Hepatocyte (in vitro differentiated cells): ENCODE data around the gene CBL. TPM values are rescaled to one million over a fixed set of nuclear protein-coding genes. Genes with fewer than 3 reads are reported as not detected.

Experiments used
- DNase-seq: peaks from one replicate; pipeline ENCODE4 v3.0.0-alpha.2; 2016; ENCODE audit warnings: low spot score
- H2AFZ ChIP-seq: fragments of 200-600 bp; sonication (generic); 2 replicates; pipeline ENCODE4 v1.6.0; 2016; ENCODE audit warnings: antibody characterized with exemption, mild to moderate bottlenecking
- H3K27ac ChIP-seq: fragments of 200-600 bp; sonication (generic); 2 replicates; pipeline ENCODE4 v1.5.1; 2016; ENCODE audit warnings: mild to moderate bottlenecking
- H3K27me3 ChIP-seq: fragments of 200-600 bp; sonication (generic); 2 replicates; pipeline ENCODE4 v1.6.1; 2016
- H3K36me3 ChIP-seq: fragments of 200-600 bp; sonication (generic); replicated peaks from 2 replicates; pipeline ENCODE4 v1.5.1; 2016; ENCODE audit warnings: low read depth; ENCODE audit not compliant: insufficient read depth
- H3K4me1 ChIP-seq: fragments of 200-600 bp; sonication (generic); 2 replicates; pipeline ENCODE4 v1.5.1; 2016; ENCODE audit warnings: mild to moderate bottlenecking, moderate library complexity; ENCODE audit not compliant: insufficient read depth
- H3K4me2 ChIP-seq: fragments of 200-600 bp; sonication (generic); 2 replicates; pipeline ENCODE4 v1.6.0; 2016
- H3K4me3 ChIP-seq: fragments of 200-600 bp; sonication (generic); 2 replicates; pipeline ENCODE4 v1.5.1; 2016; ENCODE audit warnings: mild to moderate bottlenecking
- H3K79me2 ChIP-seq: fragments of 200-600 bp; sonication (generic); 2 replicates; pipeline ENCODE4 v1.6.0; 2017; ENCODE audit warnings: mild to moderate bottlenecking
- H3K9me2 ChIP-seq: fragments of 200-600 bp; sonication (generic); replicated peaks from 2 replicates; pipeline ENCODE4 v1.6.0; 2017; ENCODE audit warnings: mild to moderate bottlenecking; ENCODE audit not compliant: insufficient read depth
- H3K9me3 ChIP-seq: fragments of 200-600 bp; sonication (generic); 2 replicates; pipeline ENCODE4 v1.5.1; 2016; ENCODE audit warnings: low read depth, mild to moderate bottlenecking
- H4K20me1 ChIP-seq: fragments of 200-600 bp; sonication (generic); 2 replicates; pipeline ENCODE4 v1.6.0; 2016; ENCODE audit warnings: mild to moderate bottlenecking; ENCODE audit not compliant: insufficient read depth, poor library complexity, severe bottlenecking
- CTCF ChIP-seq: fragments of 200-600 bp; sonication (generic); IDR thresholded peaks from 2 replicates; pipeline ENCODE4 v1.5.1; 2016; ENCODE audit warnings: antibody characterized with exemption, mild to moderate bottlenecking; ENCODE audit not compliant: poor library complexity
- EZH2 ChIP-seq: fragments of 200-600 bp; sonication (generic); IDR thresholded peaks from 2 replicates; pipeline ENCODE4 v1.6.1; 2016; ENCODE audit warnings: antibody characterized with exemption, mild to moderate bottlenecking, borderline replicate concordance
- EZH2phosphoT487 ChIP-seq: fragments of 200-600 bp; sonication (generic); IDR thresholded peaks from one replicate; pipeline ENCODE4 v1.6.1; 2018; ENCODE audit warnings: antibody characterized with exemption, mild to moderate bottlenecking, low read depth, moderate library complexity; ENCODE audit not compliant: unreplicated experiment, severe bottlenecking
- WGBS: methylation state at CpG from one replicate; pipeline ENCODE4 v1.1.6; 2016; ENCODE audit warnings: low lambda C conversion rate; ENCODE audit errors: missing lambda C conversion rate; 5-methylcytosine and 5-hydroxymethylcytosine counted together
- polyA plus RNA-seq: library from polyadenylated mRNA; unstranded; fragments of >200 nt; fragmentation: Nextera tagmentation; extraction: Ambion mirVana; gene quantifications from 2 replicates; pipeline ENCODE4 v1.2.1, GENCODE V29; 2016
- total RNA-seq: library from RNA; depleted of rRNA; stranded (reverse); fragments of >200 nt; gene quantifications from 2 replicates; pipeline ENCODE4 v1.2.3, GENCODE V29; 2014

Gene CBL
- total and polyA plus RNA-seq, 2 experiments from 2014 or later: 6.6 to 15.6 TPM

DNA sequence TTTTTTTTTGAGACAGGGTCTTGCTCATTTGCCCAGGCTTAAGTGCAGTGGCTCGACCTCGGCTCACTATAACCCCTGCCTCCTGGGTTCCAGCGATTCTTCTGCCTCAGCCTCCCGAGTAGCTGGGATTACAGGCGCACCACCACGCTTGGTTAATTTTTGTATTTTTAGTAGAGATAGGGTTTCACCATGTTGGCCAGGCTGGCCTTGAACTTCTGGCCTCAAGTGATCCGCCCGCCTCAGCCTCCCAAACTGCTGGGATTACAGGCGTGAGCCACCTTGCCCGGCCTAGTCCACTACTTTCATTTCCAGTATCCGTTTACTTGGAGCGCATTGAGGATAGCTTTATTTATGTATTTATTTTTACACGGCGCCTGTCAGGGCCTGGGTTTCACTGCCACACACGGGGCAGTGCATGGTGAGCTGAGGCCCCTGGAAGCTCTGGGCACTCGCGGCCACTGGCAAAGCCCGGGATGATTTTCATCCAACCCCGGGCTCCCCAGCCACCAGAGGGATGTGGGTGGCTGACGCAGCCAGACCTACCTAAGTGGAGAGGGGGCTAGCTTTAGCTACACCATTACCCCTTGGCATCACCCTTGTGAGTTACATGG, 116.9 kb downstream of the CBL start:
- H3K4me1 ChIP-seq: peaks cover 17% of the 10 kb centered on the region
- H3K79me2 ChIP-seq: no peaks in the 10 kb centered on the region
- no peak for DNase-seq
- 94% methylated on average over 20 of the region's 20 CpGs for WGBS
- H3K4me3 ChIP-seq: no peak overlapping the region
- no peaks in the 10 kb centered on the region for H3K9me2 ChIP-seq
- no peaks in the 10 kb centered on the region for H4K20me1 ChIP-seq
- no peak overlapping the region for H3K4me2 ChIP-seq
- H2AFZ ChIP-seq: no peak overlapping the region
- H3K36me3 ChIP-seq: no peaks in the 10 kb centered on the region
- TF ChIP-seq EZH2phosphoT487 (no peak), CTCF (no peak), EZH2 (no peak)
- H3K27ac ChIP-seq: no peak overlapping the region
- H3K27me3 ChIP-seq: peaks cover 11% of the 10 kb centered on the region
- no peaks in the 10 kb centered on the region for H3K9me3 ChIP-seq

GRCh38 chr11:119323532-119324033, 117.4 kb downstream of the CBL start:
- no peaks in the 10 kb centered on the region for H3K9me3 ChIP-seq
- no peaks in the 10 kb centered on the region for H3K36me3 ChIP-seq
- TF ChIP-seq CTCF (peak; percentile 71), EZH2 (no peak)
- H3K4me3 ChIP-seq: no peak overlapping the region
- 31% methylated on average over 8 of the region's 8 CpGs for WGBS
- DNase-seq: peak; percentile 83
- H3K9me2 ChIP-seq: no peaks in the 10 kb centered on the region
- H3K79me2 ChIP-seq: no peaks in the 10 kb centered on the region
- H3K4me1 ChIP-seq: peaks cover 13% of the 10 kb centered on the region
- no peak overlapping the region for H2AFZ ChIP-seq
- H3K27ac ChIP-seq: no peak overlapping the region
- H3K27me3 ChIP-seq: peaks cover 7% of the 10 kb centered on the region
- H4K20me1 ChIP-seq: no peaks in the 10 kb centered on the region
- no peak overlapping the region for H3K4me2 ChIP-seq

- WGBS: 67% methylated on average over 4 of the region's 4 CpGs
- no peak for DNase-seq
- TF ChIP-seq CTCF (no peak), EZH2 (no peak)
- Histone ChIP-seq H3K27me3 (peaks cover 5% of the 10 kb centered on the region), H3K36me3 (no peaks in the 10 kb centered on the region), H3K4me2 (no peak overlapping the region), H3K4me1 (peaks cover 10% of the 10 kb centered on the region), H3K27ac (no peak overlapping the region), H3K4me3 (no peak overlapping the region), H3K79me2 (no peaks in the 10 kb centered on the region), H2AFZ (no peak overlapping the region), H3K9me2 (no peaks in the 10 kb centered on the region), H3K9me3 (no peaks in the 10 kb centered on the region), H4K20me1 (no peaks in the 10 kb centered on the region)
Observed at GRCh38 chr11:119324189-119324588, 118.0 kb downstream of the CBL start.
